SK-N-SH (cell line): Measurements from ENCODE around the gene ZMYND8. TPM values are rescaled to one million over a fixed set of nuclear protein-coding genes. Genes with fewer than 3 reads are reported as not detected.

Source experiments
- CTCF ChIA-PET: fragments of 300-600, 350-600 bp; formaldehyde crosslinking; extraction: SDS; loops from one replicate; lab custom pipeline; 2021; lab: Yijun Ruan, JAX
- POLR2A ChIA-PET: fragments of 350-600 bp; sonication (Branson Sonifier 250); formaldehyde crosslinking; extraction: SDS; loops from one replicate; lab custom pipeline; 2020; ENCODE audit warnings: antibody characterized with exemption, inconsistent platforms; lab: Yijun Ruan, JAX
- DNase-seq: peaks from one replicate; pipeline ENCODE4 v3.0.0; 2012
- H2AFZ ChIP-seq: fragments of 200-600 bp; sonication (generic); 2 replicates; pipeline ENCODE4 v1.8.1; 2016; ENCODE audit warnings: antibody characterized with exemption, mild to moderate bottlenecking, low read depth
- H3F3A ChIP-seq: fragments of 200-600 bp; sonication (generic); replicated peaks from 2 replicates; pipeline ENCODE3; 2016; ENCODE audit warnings: antibody characterized with exemption, mild to moderate bottlenecking; ENCODE audit not compliant: insufficient read depth
- H3K27ac ChIP-seq, 2 experiments: fragments of 200-500 bp in 1 of 2; fragments of 200-600 bp in 1 of 2; sonication (Bioruptor generic) in 1 of 2; sonication (generic), shearing (Covaris generic) in 1 of 2; 2 replicates each; pipeline versions ENCODE4 v1.5.1 to v1.6.1; 2014 to 2016; ENCODE audit warnings: low read depth in 2 of 2, inconsistent platforms in 1 of 2, low read length in 1 of 2, mild to moderate bottlenecking in 1 of 2, mixed read lengths in 1 of 2
- H3K27me3 ChIP-seq: fragments of 200-600 bp; sonication (generic), shearing (Covaris generic); 2 replicates; pipeline ENCODE4 v1.6.1; 2016; ENCODE audit warnings: mixed run types; ENCODE audit not compliant: insufficient read depth
- H3K36me3 ChIP-seq, 2 experiments: fragments of 200-500 bp in 1 of 2; fragments of 200-600 bp in 1 of 2; sonication (Bioruptor generic) in 1 of 2; sonication (generic) in 1 of 2; replicated peaks in 1 of 2; 2 replicates each; pipeline versions ENCODE3 to v1.5.1; 2014 to 2016; ENCODE audit warnings: low read length in 1 of 2, mild to moderate bottlenecking in 1 of 2; ENCODE audit not compliant: insufficient read depth in 2 of 2, control insufficient read depth in 1 of 2
- H3K4me1 ChIP-seq, 2 experiments: fragments of 200-500 bp in 1 of 2; fragments of 200-600 bp in 1 of 2; sonication (Bioruptor generic) in 1 of 2; sonication (generic), shearing (Covaris generic) in 1 of 2; 2 replicates each; pipeline versions ENCODE4 v1.5.1 to v1.6.1; 2014 to 2016; ENCODE audit warnings: low read depth in 1 of 2, low read length in 1 of 2, mixed run types in 1 of 2; ENCODE audit not compliant: insufficient read depth in 2 of 2, control insufficient read depth in 1 of 2
- H3K4me2 ChIP-seq: fragments of 200-600 bp; sonication (generic), shearing (Covaris generic); 2 replicates; pipeline ENCODE4 v1.6.1; 2017; ENCODE audit warnings: mixed run types
- H3K4me3 ChIP-seq, 2 experiments: fragments of 200-500 bp in 1 of 2; fragments of 200-600 bp in 1 of 2; sonication (Bioruptor generic) in 1 of 2; sonication (generic), shearing (Covaris generic) in 1 of 2; 2 replicates each; pipeline versions ENCODE4 v1.5.1 to v1.8.1; 2014 to 2016; ENCODE audit warnings: low read depth in 2 of 2, inconsistent platforms in 1 of 2, low read length in 1 of 2, mild to moderate bottlenecking in 1 of 2, mixed read lengths in 1 of 2, moderate library complexity in 1 of 2
- H3K79me2 ChIP-seq: fragments of 200-600 bp; sonication (generic); 2 replicates; pipeline ENCODE4 v1.8.1; 2017; ENCODE audit warnings: mild to moderate bottlenecking; ENCODE audit not compliant: insufficient read depth
- H3K9ac ChIP-seq: fragments of 200-600 bp; sonication (generic); 2 replicates; pipeline ENCODE4 v1.6.1; 2017; ENCODE audit warnings: mixed run types
- H3K9me2 ChIP-seq: fragments of 200-600 bp; sonication (generic); 2 replicates; pipeline ENCODE4 v1.6.1; 2017; ENCODE audit warnings: mixed run types
- H3K9me3 ChIP-seq: fragments of 200-600 bp; sonication (generic); 2 replicates; pipeline ENCODE4 v1.6.1; 2017; ENCODE audit warnings: mixed run types, mild to moderate bottlenecking, moderate library complexity
- H4K20me1 ChIP-seq: fragments of 200-600 bp; sonication (generic); 2 replicates; pipeline ENCODE4 v1.6.1; 2017; ENCODE audit warnings: mild to moderate bottlenecking, mixed run types; ENCODE audit not compliant: insufficient read depth
- CHD2 ChIP-seq: fragments of 150-350 bp; IDR thresholded peaks from 2 replicates; pipeline ENCODE4 v1.6.1; 2018; ENCODE audit warnings: low read length; ENCODE audit not compliant: partially characterized antibody
- EP300 ChIP-seq, 2 experiments: IDR thresholded peaks; 2 replicates each; pipeline versions ENCODE4 v1.4.0 to v1.6.1; 2012; ENCODE audit warnings: borderline replicate concordance in 1 of 2, low read depth in 1 of 2, low read length in 1 of 2
- FOXJ3 ChIP-seq: sonication (generic); formaldehyde crosslinking; IDR thresholded peaks from 2 replicates; pipeline ENCODE4 v1.5.1; 2020; ENCODE audit warnings: mild to moderate bottlenecking, missing genetic modification reagents
- FOXM1 ChIP-seq: IDR thresholded peaks from 2 replicates; pipeline ENCODE4 v1.4.0; 2012; ENCODE audit warnings: low read depth, mild to moderate bottlenecking
- GABPA ChIP-seq: IDR thresholded peaks from 2 replicates; pipeline ENCODE4 v1.4.0; 2012; ENCODE audit warnings: low read depth, mild to moderate bottlenecking
- MXI1 ChIP-seq: IDR thresholded peaks from 2 replicates; pipeline ENCODE4 v1.6.1; 2012; ENCODE audit warnings: mild to moderate bottlenecking, low read depth, low read length, improper control_type of control experiment
- POLR2AphosphoS5 ChIP-seq: IDR thresholded peaks from 2 replicates; pipeline ENCODE4 v1.6.1; 2012; ENCODE audit warnings: low read depth, low read length
- RCOR1 ChIP-seq: fragments of 150-350 bp; IDR thresholded peaks from 2 replicates; pipeline ENCODE4 v1.6.1; 2017; ENCODE audit warnings: antibody characterized with exemption, low read length
- RFX5 ChIP-seq: IDR thresholded peaks from 2 replicates; pipeline ENCODE4 v1.6.1; 2012; ENCODE audit warnings: mild to moderate bottlenecking, improper control_type of control experiment, low read length
- SIN3A ChIP-seq: IDR thresholded peaks from 2 replicates; pipeline ENCODE4 v1.6.1; 2012; ENCODE audit warnings: low read depth, mild to moderate bottlenecking, low read length, moderate library complexity, borderline replicate concordance
- SMC3 ChIP-seq: IDR thresholded peaks from 2 replicates; pipeline ENCODE4 v1.6.1; 2012; ENCODE audit warnings: low read depth, low read length, improper control_type of control experiment
- WGBS: methylation state at CpG from one replicate; pipeline ENCODE4 v1.1.6; 2017; ENCODE audit warnings: low lambda C conversion rate; 5-methylcytosine and 5-hydroxymethylcytosine counted together
- polyA plus RNA-seq, 3 experiments: library from polyadenylated mRNA; depleted of rRNA; stranded (reverse); fragments of >200 nt; gene quantifications; 2 replicates each; pipeline ENCODE4 v1.2.3, GENCODE V29; 2012
- TF ChIP-seq, protein P1 (sequence below): IDR thresholded peaks from 2 replicates; pipeline ENCODE4 v1.4.0; 2012; ENCODE audit warnings: low read depth, borderline replicate concordance
- TF ChIP-seq, protein P2 (sequence below): fragments of 150-350 bp; IDR thresholded peaks from 2 replicates; pipeline ENCODE4 v1.6.1; 2017; ENCODE audit warnings: antibody characterized with exemption, low read length, low read depth, borderline replicate concordance
- TF ChIP-seq, protein P3 (sequence below): IDR thresholded peaks from 2 replicates; pipeline ENCODE4 v1.6.1; 2012; ENCODE audit warnings: mild to moderate bottlenecking, low read depth, low read length, moderate library complexity
- TF ChIP-seq, protein P4 (sequence below): fragments of 150-350 bp; IDR thresholded peaks from 2 replicates; pipeline ENCODE4 v1.6.1; 2016; ENCODE audit warnings: mild to moderate bottlenecking, low read depth, low read length
- TF ChIP-seq, protein P5 (sequence below): IDR thresholded peaks from 2 replicates; pipeline ENCODE4; 2012

Gene ZMYND8
- polyA plus RNA-seq, 1 of the 3 experiments (the other 2 are of a cell fraction), result 25.3 TPM

DNA sequence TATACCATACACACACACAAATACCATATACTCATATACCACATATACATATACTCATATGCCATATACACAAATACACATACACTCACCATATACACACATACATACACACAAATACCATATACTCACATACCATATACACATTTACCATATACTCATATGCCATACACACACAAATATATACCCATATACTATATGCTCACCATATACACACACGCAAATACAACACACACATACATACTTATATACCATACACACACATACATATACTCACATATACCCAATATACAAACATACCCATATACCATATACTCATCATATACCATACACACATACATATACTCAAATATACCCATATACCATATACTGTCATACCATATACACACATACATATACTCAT, 99.2 kb downstream of the ZMYND8 start:
- WGBS, result 94% methylated on average over 1 of the region's 1 CpG
- Histone ChIP-seq H2AFZ (no peak overlapping the region), H3K36me3 (peaks cover 15 to 32% of the 10 kb centered on the region in 2 experiments), H3K9ac (no peak overlapping the region), H3K4me2 (no peak overlapping the region), H4K20me1 (peaks cover 18% of the 10 kb centered on the region), H3K27ac (peak overlapping the region in 1 of 2 experiments; percentile 54; a peak in 2 of 4 replicates), H3K27me3 (no peaks in the 10 kb centered on the region), H3F3A (peaks cover 15% of the 10 kb centered on the region), H3K4me1 (peaks cover 6 to 7% of the 10 kb centered on the region in 2 experiments; a peak in 2 of 4 replicates), H3K4me3 (no peak overlapping the region), H3K9me2 (no peaks in the 10 kb centered on the region), H3K9me3 (no peaks in the 10 kb centered on the region), H3K79me2 (peaks cover 55% of the 10 kb centered on the region)
- CTCF ChIA-PET, result interaction anchor here (1.8 kb wide), 1 partner anchor 9 kb away, joined by 6 read pairs; no protein-coding TSS in a partner anchor
- DNase-seq, result no peak
- POLR2A ChIA-PET, result no interaction called here
- no peak for TF ChIP-seq CHD2
- TF ChIP-seq, protein P1, sequence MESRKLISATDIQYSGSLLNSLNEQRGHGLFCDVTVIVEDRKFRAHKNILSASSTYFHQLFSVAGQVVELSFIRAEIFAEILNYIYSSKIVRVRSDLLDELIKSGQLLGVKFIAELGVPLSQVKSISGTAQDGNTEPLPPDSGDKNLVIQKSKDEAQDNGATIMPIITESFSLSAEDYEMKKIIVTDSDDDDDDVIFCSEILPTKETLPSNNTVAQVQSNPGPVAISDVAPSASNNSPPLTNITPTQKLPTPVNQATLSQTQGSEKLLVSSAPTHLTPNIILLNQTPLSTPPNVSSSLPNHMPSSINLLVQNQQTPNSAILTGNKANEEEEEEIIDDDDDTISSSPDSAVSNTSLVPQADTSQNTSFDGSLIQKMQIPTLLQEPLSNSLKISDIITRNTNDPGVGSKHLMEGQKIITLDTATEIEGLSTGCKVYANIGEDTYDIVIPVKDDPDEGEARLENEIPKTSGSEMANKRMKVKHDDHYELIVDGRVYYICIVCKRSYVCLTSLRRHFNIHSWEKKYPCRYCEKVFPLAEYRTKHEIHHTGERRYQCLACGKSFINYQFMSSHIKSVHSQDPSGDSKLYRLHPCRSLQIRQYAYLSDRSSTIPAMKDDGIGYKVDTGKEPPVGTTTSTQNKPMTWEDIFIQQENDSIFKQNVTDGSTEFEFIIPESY, result no peak
- TF ChIP-seq EP300 (IDR thresholded peaks at IDR 0.05; ENCODE audit: borderline replicate concordance in 1 of 2, low read depth in 1 of 2, low read length in 1 of 2), result no peak
- TF ChIP-seq SMC3, result no peak
- no peak for TF ChIP-seq FOXJ3
- TF ChIP-seq, protein P2, sequence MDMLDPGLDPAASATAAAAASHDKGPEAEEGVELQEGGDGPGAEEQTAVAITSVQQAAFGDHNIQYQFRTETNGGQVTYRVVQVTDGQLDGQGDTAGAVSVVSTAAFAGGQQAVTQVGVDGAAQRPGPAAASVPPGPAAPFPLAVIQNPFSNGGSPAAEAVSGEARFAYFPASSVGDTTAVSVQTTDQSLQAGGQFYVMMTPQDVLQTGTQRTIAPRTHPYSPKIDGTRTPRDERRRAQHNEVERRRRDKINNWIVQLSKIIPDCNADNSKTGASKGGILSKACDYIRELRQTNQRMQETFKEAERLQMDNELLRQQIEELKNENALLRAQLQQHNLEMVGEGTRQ, result no peak
- no peak for TF ChIP-seq RCOR1
- no peak for TF ChIP-seq POLR2AphosphoS5
- TF ChIP-seq, protein P3, sequence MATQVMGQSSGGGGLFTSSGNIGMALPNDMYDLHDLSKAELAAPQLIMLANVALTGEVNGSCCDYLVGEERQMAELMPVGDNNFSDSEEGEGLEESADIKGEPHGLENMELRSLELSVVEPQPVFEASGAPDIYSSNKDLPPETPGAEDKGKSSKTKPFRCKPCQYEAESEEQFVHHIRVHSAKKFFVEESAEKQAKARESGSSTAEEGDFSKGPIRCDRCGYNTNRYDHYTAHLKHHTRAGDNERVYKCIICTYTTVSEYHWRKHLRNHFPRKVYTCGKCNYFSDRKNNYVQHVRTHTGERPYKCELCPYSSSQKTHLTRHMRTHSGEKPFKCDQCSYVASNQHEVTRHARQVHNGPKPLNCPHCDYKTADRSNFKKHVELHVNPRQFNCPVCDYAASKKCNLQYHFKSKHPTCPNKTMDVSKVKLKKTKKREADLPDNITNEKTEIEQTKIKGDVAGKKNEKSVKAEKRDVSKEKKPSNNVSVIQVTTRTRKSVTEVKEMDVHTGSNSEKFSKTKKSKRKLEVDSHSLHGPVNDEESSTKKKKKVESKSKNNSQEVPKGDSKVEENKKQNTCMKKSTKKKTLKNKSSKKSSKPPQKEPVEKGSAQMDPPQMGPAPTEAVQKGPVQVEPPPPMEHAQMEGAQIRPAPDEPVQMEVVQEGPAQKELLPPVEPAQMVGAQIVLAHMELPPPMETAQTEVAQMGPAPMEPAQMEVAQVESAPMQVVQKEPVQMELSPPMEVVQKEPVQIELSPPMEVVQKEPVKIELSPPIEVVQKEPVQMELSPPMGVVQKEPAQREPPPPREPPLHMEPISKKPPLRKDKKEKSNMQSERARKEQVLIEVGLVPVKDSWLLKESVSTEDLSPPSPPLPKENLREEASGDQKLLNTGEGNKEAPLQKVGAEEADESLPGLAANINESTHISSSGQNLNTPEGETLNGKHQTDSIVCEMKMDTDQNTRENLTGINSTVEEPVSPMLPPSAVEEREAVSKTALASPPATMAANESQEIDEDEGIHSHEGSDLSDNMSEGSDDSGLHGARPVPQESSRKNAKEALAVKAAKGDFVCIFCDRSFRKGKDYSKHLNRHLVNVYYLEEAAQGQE, result no peak
- no peak for TF ChIP-seq SIN3A
- no peak for TF ChIP-seq RFX5
- no peak for TF ChIP-seq FOXM1
- TF ChIP-seq GABPA, result no peak
- TF ChIP-seq, protein P4, sequence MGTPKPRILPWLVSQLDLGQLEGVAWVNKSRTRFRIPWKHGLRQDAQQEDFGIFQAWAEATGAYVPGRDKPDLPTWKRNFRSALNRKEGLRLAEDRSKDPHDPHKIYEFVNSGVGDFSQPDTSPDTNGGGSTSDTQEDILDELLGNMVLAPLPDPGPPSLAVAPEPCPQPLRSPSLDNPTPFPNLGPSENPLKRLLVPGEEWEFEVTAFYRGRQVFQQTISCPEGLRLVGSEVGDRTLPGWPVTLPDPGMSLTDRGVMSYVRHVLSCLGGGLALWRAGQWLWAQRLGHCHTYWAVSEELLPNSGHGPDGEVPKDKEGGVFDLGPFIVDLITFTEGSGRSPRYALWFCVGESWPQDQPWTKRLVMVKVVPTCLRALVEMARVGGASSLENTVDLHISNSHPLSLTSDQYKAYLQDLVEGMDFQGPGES, result no peak
- TF ChIP-seq, protein P5, sequence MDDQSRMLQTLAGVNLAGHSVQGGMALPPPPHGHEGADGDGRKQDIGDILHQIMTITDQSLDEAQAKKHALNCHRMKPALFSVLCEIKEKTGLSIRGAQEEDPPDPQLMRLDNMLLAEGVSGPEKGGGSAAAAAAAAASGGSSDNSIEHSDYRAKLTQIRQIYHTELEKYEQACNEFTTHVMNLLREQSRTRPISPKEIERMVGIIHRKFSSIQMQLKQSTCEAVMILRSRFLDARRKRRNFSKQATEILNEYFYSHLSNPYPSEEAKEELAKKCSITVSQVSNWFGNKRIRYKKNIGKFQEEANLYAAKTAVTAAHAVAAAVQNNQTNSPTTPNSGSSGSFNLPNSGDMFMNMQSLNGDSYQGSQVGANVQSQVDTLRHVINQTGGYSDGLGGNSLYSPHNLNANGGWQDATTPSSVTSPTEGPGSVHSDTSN, result no peak
- no peak for TF ChIP-seq MXI1
